Omental fat pad (tissue), 4 donors: ENCODE results near the gene KAT6B. TPM values are rescaled to one million over a fixed set of nuclear protein-coding genes. Genes with fewer than 3 reads are reported as not detected.
"Not testable (repeated sequence)": the region's sequence is repeated elsewhere in the genome, so short reads cannot be mapped to it uniquely, and the experiment has no call there.

Experiments used
- ATAC-seq: fragments of 150-250 bp; one replicate; pipeline ENCODE4 v1.9.1; 2016; ENCODE audit warnings: mild to moderate bottlenecking, moderate library complexity; ENCODE audit not compliant: low FRiP score
- DNase-seq: peaks from one replicate; pipeline ENCODE4 v3.0.0-alpha.2; 2019; ENCODE audit warnings: low spot score
- CTCF ChIP-seq, 3 donors: fragments of 450-650 bp; IDR thresholded peaks; one replicate each; pipeline ENCODE4 v1.5.1; 2016 to 2017; ENCODE audit warnings: antibody characterized with exemption in 3 of 3, mild to moderate bottlenecking in 3 of 3, moderate library complexity in 2 of 3
- total RNA-seq, 4 donors: library from RNA; depleted of rRNA; stranded (reverse); fragments of >200 nt; gene quantifications; one replicate each; pipeline ENCODE4 v1.1.0, GENCODE V29; 2016

KAT6B gene
- 10 to 100 TPM; 32.2 to 50.3 (median 37.6) TPM for total RNA-seq

GRCh38 chr10:74826142-74827044, at the start of gene KAT6B:
Gene KAT6B, plus strand, starts transcription at chr10:74826600. Its CDS starts 16,258 bp downstream, at chr10:74842858.
- ATAC-seq (peak; percentile 95), DNase-seq (peak; percentile 100)
- TF ChIP-seq CTCF (IDR thresholded peaks at IDR 0.05) = peak in 1 of 3 donors; percentile 15

GRCh38 chr10:74778436-74779094, 47.8 kb upstream of the KAT6B start:
- ATAC-seq (no peak), DNase-seq (no peak)
- no peak for TF ChIP-seq CTCF (IDR thresholded peaks at IDR 0.05)

- ATAC-seq, DNase-seq: not testable (repeated sequence)
Measured at GRCh38 chr10:74781870-74782269, 44.5 kb upstream of the KAT6B start.

GRCh38 chr10:74784462-74784861, 41.9 kb upstream of the KAT6B start:
- TF ChIP-seq CTCF (IDR thresholded peaks at IDR 0.05) = no peak
- DNase-seq (no peak), ATAC-seq (no peak)

GRCh38 chr10:74786126-74786525, 40.3 kb upstream of the KAT6B start:
- DNase-seq (no peak), ATAC-seq (no peak)
- TF ChIP-seq CTCF (IDR thresholded peaks at IDR 0.05) = no peak

- ATAC-seq (no peak), DNase-seq (no peak)
- TF ChIP-seq CTCF (IDR thresholded peaks at IDR 0.05) = no peak
Measured at GRCh38 chr10:74787457-74787856, 38.9 kb upstream of the KAT6B start.

GRCh38 chr10:74791979-74792378, 34.4 kb upstream of the KAT6B start:
- not testable (repeated sequence) for ATAC-seq, DNase-seq

- no peak for ATAC-seq
- no peak for DNase-seq
- no peak for TF ChIP-seq CTCF (IDR thresholded peaks at IDR 0.05)
Measured at GRCh38 chr10:74792726-74793125, 33.7 kb upstream of the KAT6B start.

- not testable (repeated sequence) for ATAC-seq, DNase-seq
Measured at GRCh38 chr10:74793240-74793639, 33.2 kb upstream of the KAT6B start.
